OCI-LY1 (cell line): ENCODE measurements around the gene CTNNA1.

Experiments used
- H2AFZ ChIP-seq: fragments of 200-600 bp; sonication (generic), shearing (Covaris generic); 2 replicates; pipeline ENCODE4 v1.6.0; 2014; ENCODE audit warnings: antibody characterized with exemption, mild to moderate bottlenecking, low read length
- H3F3A ChIP-seq: fragments of 200-600 bp; sonication (generic), shearing (Covaris generic); 2 replicates; pipeline ENCODE4 v1.6.0; 2014; ENCODE audit warnings: mild to moderate bottlenecking, antibody characterized with exemption, low read length, moderate library complexity; ENCODE audit not compliant: insufficient read depth
- H3K27ac ChIP-seq: fragments of 200-600 bp; sonication (generic); 2 replicates; pipeline ENCODE4 v1.5.1; 2014; ENCODE audit warnings: low read length, mixed run types, mild to moderate bottlenecking, low read depth; ENCODE audit not compliant: poor library complexity, severe bottlenecking
- H3K27me3 ChIP-seq: fragments of 200-600 bp; sonication (generic); 2 replicates; pipeline ENCODE4 v1.6.0; 2014; ENCODE audit warnings: antibody characterized with exemption, mild to moderate bottlenecking, low read length, moderate library complexity; ENCODE audit not compliant: insufficient read depth
- H3K36me3 ChIP-seq: fragments of 200-600 bp; sonication (generic); 2 replicates; pipeline ENCODE4 v1.6.1; 2014; ENCODE audit warnings: mild to moderate bottlenecking, antibody characterized with exemption, low read length, moderate library complexity, mixed read lengths; ENCODE audit not compliant: insufficient read depth
- H3K4me1 ChIP-seq: fragments of 200-600 bp; sonication (generic); 2 replicates; pipeline ENCODE4 v1.5.1; 2014; ENCODE audit warnings: mild to moderate bottlenecking, low read length, moderate library complexity; ENCODE audit not compliant: insufficient read depth, severe bottlenecking
- H3K4me2 ChIP-seq: fragments of 200-600 bp; sonication (generic), shearing (Covaris generic); 2 replicates; pipeline ENCODE4 v1.6.1; 2014; ENCODE audit warnings: low read length
- H3K4me3 ChIP-seq: fragments of 200-600 bp; sonication (generic); 2 replicates; pipeline ENCODE4 v1.5.1; 2014; ENCODE audit warnings: low read length, low read depth, mild to moderate bottlenecking, mixed read lengths; ENCODE audit not compliant: poor library complexity, severe bottlenecking
- H3K79me2 ChIP-seq: fragments of 200-600 bp; shearing (Covaris generic); 2 replicates; pipeline ENCODE4 v1.6.1; 2016; ENCODE audit warnings: mixed run types, low read length, mixed read lengths; ENCODE audit not compliant: insufficient read depth
- H3K9ac ChIP-seq: fragments of 200-600 bp; sonication (generic), shearing (Covaris generic); 2 replicates; pipeline ENCODE4 v1.6.1; 2014; ENCODE audit warnings: mild to moderate bottlenecking, low read length, mixed read lengths
- H3K9me2 ChIP-seq: fragments of 200-600 bp; sonication (generic), shearing (Covaris generic); 2 replicates; pipeline ENCODE4 v1.6.1; 2014; ENCODE audit warnings: low read depth, mild to moderate bottlenecking, low read length, mixed read lengths
- H3K9me3 ChIP-seq: fragments of 200-600 bp; shearing (Covaris generic); 2 replicates; pipeline ENCODE4 v1.6.1; 2014; ENCODE audit warnings: low read length, mixed read lengths
- H4K20me1 ChIP-seq: fragments of 200-600 bp; sonication (generic), shearing (Covaris generic); 2 replicates; pipeline ENCODE4 v1.6.0; 2016; ENCODE audit warnings: mild to moderate bottlenecking, low read length; ENCODE audit not compliant: insufficient read depth
- EZH2 ChIP-seq: fragments of 200-600 bp; sonication (generic), shearing (Covaris generic); IDR thresholded peaks from 2 replicates; pipeline ENCODE4 v1.8.0; 2017; ENCODE audit warnings: borderline replicate concordance, mixed run types, mild to moderate bottlenecking, antibody characterized with exemption, low read length, moderate library complexity, mixed read lengths
- TF ChIP-seq, protein P1 (sequence below): fragments of 200-600 bp; sonication (generic), shearing (Covaris generic); IDR thresholded peaks from 2 replicates; pipeline ENCODE4 v1.5.1; 2017; ENCODE audit warnings: mild to moderate bottlenecking, antibody characterized with exemption, low read length, moderate library complexity, mixed read lengths

The CTNNA1 gene

DNA sequence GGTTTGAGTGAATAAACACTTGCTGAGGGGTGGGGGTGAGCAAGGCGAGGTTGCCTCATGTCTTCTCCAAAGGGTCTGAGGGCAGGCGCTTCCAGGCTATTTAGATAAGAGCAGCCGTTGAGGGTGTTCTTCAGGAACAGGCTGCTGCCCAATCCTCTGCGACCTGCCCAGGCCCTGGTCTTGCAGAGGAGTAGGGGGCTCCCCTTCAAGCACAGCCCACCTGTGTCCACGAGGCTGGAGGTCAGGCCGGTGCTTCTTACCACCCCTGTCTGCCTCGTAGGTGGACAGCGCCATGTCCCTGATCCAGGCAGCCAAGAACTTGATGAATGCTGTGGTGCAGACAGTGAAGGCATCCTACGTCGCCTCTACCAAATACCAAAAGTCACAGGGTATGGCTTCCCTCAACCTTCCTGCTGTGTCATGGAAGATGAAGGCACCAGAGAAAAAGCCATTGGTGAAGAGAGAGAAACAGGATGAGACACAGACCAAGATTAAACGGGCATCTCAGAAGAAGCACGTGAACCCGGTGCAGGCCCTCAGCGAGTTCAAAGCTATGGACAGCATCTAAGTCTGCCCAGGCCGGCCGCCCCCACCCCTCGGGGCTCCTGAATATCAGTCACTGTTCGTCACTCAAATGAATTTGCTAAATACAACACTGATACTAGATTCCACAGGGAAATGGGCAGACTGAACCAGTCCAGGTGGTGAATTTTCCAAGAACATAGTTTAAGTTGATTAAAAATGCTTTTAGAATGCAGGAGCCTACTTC is 180.5 kb downstream of the CTNNA1 start:
- Histone ChIP-seq H3K79me2 (no peaks in the 10 kb centered on the region), H3K36me3 (no peaks in the 10 kb centered on the region)

DNA sequence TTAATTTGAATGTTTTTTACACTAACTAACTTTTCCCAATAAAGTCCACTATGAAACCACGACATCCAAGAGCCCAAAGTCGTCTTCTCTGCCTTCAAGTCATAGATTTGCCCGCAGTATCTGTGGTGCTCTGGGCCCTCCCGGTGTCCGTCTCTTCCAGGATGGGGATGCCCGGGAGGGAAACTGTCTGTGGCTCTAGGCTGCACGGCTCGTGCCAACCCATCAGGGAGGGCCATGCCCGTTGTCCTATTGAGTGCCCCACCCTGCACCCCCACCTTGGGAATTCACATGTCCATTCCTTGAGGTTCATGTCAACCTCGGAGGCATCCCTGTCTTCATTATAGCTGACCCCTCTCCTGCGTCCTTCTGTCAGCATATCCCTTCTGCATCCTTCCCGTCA is 181.7 kb downstream of the CTNNA1 start:
- Histone ChIP-seq H3K27ac (no peak overlapping the region), H3K4me3 (no peak overlapping the region), H3K9me3 (no peaks in the 10 kb centered on the region), H3K36me3 (no peaks in the 10 kb centered on the region), H4K20me1 (no peaks in the 10 kb centered on the region), H3K4me1 (no peaks in the 10 kb centered on the region), H3K9me2 (no peaks in the 10 kb centered on the region), H3F3A (no peaks in the 10 kb centered on the region), H3K9ac (no peak overlapping the region), H3K79me2 (no peaks in the 10 kb centered on the region), H2AFZ (no peak overlapping the region), H3K4me2 (no peak overlapping the region), H3K27me3 (no peaks in the 10 kb centered on the region)
- TF ChIP-seq, protein P1, sequence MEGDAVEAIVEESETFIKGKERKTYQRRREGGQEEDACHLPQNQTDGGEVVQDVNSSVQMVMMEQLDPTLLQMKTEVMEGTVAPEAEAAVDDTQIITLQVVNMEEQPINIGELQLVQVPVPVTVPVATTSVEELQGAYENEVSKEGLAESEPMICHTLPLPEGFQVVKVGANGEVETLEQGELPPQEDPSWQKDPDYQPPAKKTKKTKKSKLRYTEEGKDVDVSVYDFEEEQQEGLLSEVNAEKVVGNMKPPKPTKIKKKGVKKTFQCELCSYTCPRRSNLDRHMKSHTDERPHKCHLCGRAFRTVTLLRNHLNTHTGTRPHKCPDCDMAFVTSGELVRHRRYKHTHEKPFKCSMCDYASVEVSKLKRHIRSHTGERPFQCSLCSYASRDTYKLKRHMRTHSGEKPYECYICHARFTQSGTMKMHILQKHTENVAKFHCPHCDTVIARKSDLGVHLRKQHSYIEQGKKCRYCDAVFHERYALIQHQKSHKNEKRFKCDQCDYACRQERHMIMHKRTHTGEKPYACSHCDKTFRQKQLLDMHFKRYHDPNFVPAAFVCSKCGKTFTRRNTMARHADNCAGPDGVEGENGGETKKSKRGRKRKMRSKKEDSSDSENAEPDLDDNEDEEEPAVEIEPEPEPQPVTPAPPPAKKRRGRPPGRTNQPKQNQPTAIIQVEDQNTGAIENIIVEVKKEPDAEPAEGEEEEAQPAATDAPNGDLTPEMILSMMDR: no peak
- TF ChIP-seq EZH2: no peak

More for the DNA sequence above, 180.5 kb downstream of the CTNNA1 start:
- no peaks in the 10 kb centered on the region for H3K4me1 ChIP-seq
- H3K27ac ChIP-seq: no peak overlapping the region
- H3K9me2 ChIP-seq: no peaks in the 10 kb centered on the region
- H3K9ac ChIP-seq: no peak overlapping the region
- H3K27me3 ChIP-seq: no peaks in the 10 kb centered on the region
- no peak overlapping the region for H3K4me2 ChIP-seq
- H3F3A ChIP-seq: no peaks in the 10 kb centered on the region
- H3K9me3 ChIP-seq: no peaks in the 10 kb centered on the region
- H4K20me1 ChIP-seq: no peaks in the 10 kb centered on the region
- H2AFZ ChIP-seq: no peak overlapping the region
- TF ChIP-seq EZH2: no peak
- TF ChIP-seq, protein P1: no peak
- H3K4me3 ChIP-seq: no peak overlapping the region

DNA sequence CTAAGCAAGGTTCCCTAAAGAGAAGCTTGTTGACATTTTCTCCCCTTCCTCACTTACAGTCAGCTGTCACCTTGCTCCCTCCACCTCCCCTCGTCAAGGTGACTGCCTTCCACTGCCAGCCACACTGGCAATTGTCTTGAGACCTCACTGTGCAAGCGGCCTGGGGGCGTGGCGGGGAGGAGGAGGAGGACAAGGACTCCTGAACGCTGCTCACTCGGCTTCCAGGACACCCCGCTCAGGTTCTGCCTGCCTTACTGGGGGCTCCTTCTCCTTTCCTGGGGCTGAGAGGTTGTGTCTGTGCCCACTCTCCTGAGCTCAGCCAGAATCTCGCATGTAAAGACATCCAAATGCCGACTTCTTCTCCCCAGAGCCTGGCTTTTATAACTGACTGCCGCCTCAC is 182.2 kb downstream of the CTNNA1 start:
- H4K20me1 ChIP-seq: no peaks in the 10 kb centered on the region
- no peak overlapping the region for H3K4me2 ChIP-seq
- no peaks in the 10 kb centered on the region for H3K79me2 ChIP-seq
- H3F3A ChIP-seq: no peaks in the 10 kb centered on the region
- H3K36me3 ChIP-seq: no peaks in the 10 kb centered on the region
- no peak overlapping the region for H2AFZ ChIP-seq
- H3K9me3 ChIP-seq: no peaks in the 10 kb centered on the region
- H3K9me2 ChIP-seq: no peaks in the 10 kb centered on the region
- no peak for TF ChIP-seq EZH2
- TF ChIP-seq, protein P1: no peak
- no peaks in the 10 kb centered on the region for H3K27me3 ChIP-seq
- H3K4me3 ChIP-seq: no peak overlapping the region
- H3K27ac ChIP-seq: no peak overlapping the region
- no peaks in the 10 kb centered on the region for H3K4me1 ChIP-seq
- H3K9ac ChIP-seq: no peak overlapping the region
